Measurements from ENCODE around the gene PACRG.

The PACRG gene

GRCh38 chr6:163177892-163178420 is 450.2 kb downstream of the PACRG start:
- DNase-seq (ENCODE audit: low spot score) = no peak

- DNase-seq (ENCODE audit: low spot score) = no peak
These were observed 451.3 kb downstream of the PACRG start for GRCh38 chr6:163179061-163179460.

- DNase-seq (ENCODE audit: low spot score) = no peak
These were observed 451.9 kb downstream of the PACRG start for GRCh38 chr6:163179721-163180120.

GRCh38 chr6:163180874-163181541 is 453.2 kb downstream of the PACRG start:
- DNase-seq (ENCODE audit: low spot score) = peak; percentile 89

- no peak for DNase-seq (ENCODE audit: low spot score)
These were observed 453.9 kb downstream of the PACRG start for GRCh38 chr6:163181666-163182180.

- no peak for DNase-seq (ENCODE audit: low spot score)
These were observed 454.9 kb downstream of the PACRG start for GRCh38 chr6:163182696-163183095.

- no peak for DNase-seq (ENCODE audit: low spot score)
These were observed 456.0 kb downstream of the PACRG start for GRCh38 chr6:163183806-163184205.

GRCh38 chr6:163185744-163186143 is 458.0 kb downstream of the PACRG start:
- DNase-seq (ENCODE audit: low spot score) = no peak

GRCh38 chr6:163186527-163186926 is 458.8 kb downstream of the PACRG start:
- no peak for DNase-seq (ENCODE audit: low spot score)

GRCh38 chr6:163187201-163187600 is 459.4 kb downstream of the PACRG start:
- DNase-seq (ENCODE audit: low spot score) = no peak

- no peak for DNase-seq (ENCODE audit: low spot score)
These were observed 459.8 kb downstream of the PACRG start for GRCh38 chr6:163187606-163188005.

GRCh38 chr6:163188746-163189145 is 461.0 kb downstream of the PACRG start:
- DNase-seq (ENCODE audit: low spot score) = no peak

- DNase-seq (ENCODE audit: low spot score) = no peak
These were observed 461.8 kb downstream of the PACRG start for GRCh38 chr6:163189609-163190008.

- DNase-seq (ENCODE audit: low spot score) = no peak
These were observed 463.0 kb downstream of the PACRG start for GRCh38 chr6:163190786-163191185.

GRCh38 chr6:163191704-163192537 is 464.1 kb downstream of the PACRG start:
- no peak for DNase-seq (ENCODE audit: low spot score)

GRCh38 chr6:163192591-163192990 is 464.8 kb downstream of the PACRG start:
- no peak for DNase-seq (ENCODE audit: low spot score)

GRCh38 chr6:163193326-163193725 is 465.6 kb downstream of the PACRG start:
- no peak for DNase-seq (ENCODE audit: low spot score)

- no peak for DNase-seq (ENCODE audit: low spot score)
These were observed 468.2 kb downstream of the PACRG start for GRCh38 chr6:163195721-163196691.

- no peak for DNase-seq (ENCODE audit: low spot score)
These were observed 470.1 kb downstream of the PACRG start for GRCh38 chr6:163197839-163198238.

- DNase-seq (ENCODE audit: low spot score) = no peak
These were observed 470.6 kb downstream of the PACRG start for GRCh38 chr6:163198396-163198795.

- no peak for DNase-seq (ENCODE audit: low spot score)
These were observed 471.6 kb downstream of the PACRG start for GRCh38 chr6:163199371-163199770.

- no peak for DNase-seq (ENCODE audit: low spot score)
These were observed 472.5 kb downstream of the PACRG start for GRCh38 chr6:163200289-163200688.

All from SW480 (cell line).